ENCODE results near the gene KCNMA1. TPM values are rescaled to one million over a fixed set of nuclear protein-coding genes. Genes with fewer than 3 reads are reported as not detected.

KCNMA1 gene
- total and polyA plus RNA-seq, 9 of the 15 experiments (the other 6 are each of a cell fraction or from before 2014, with no cell fraction given) = 0.01 to 0.95 (median 0.15) TPM; not detected in 4

DNA sequence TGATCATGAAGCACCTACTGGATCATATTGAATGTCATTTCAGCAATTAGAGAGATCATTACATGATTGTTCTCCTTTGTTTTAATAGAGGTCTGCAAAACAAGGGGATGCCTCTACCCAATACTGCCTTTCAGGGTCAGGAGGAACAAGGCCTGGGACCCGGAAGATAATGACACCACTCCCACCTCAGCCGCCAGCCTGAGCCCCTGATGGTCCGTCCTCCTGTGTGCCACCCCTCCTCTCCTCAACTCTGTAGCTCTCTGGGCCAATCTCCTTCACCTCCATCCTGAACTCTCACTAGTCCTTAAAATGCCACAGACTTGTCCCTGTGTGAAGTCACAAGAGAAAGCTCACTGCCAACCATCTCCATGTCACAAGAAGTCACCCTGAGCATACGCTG is 38.0 kb downstream of the KCNMA1 start:
- ChIA-PET POLR2A (interaction anchor here (0.6 to 1.2 kb wide), 2 partner anchors 10 to 422 kb away, joined by 3 read pairs; no protein-coding TSS in a partner anchor), CTCF (ENCODE audit: low intra/inter-chr PET ratio) (no interaction called here)
- no peak overlapping the region for H3K4me2 ChIP-seq (ENCODE audit: insufficient read depth, low read length)
- peaks cover 18 to 55% of the 10 kb centered on the region in 2 experiments; a peak in 4 of 5 replicates for H3K27me3 ChIP-seq (ENCODE audit: control insufficient read depth in 2 of 2, insufficient read depth in 2 of 2, low read length in 2 of 2)
- H3K27ac ChIP-seq (ENCODE audit: extremely low read depth, low read depth, low read length) = no peak overlapping the region
- in situ Hi-C loops (cut with MboI) = no loop called here
- no peaks in the 10 kb centered on the region for H3K36me3 ChIP-seq (ENCODE audit: control insufficient read depth, insufficient read depth, low read length)
- DNase-seq (ENCODE audit: extremely low read depth in 1 of 4, low spot score in 3 of 4) (no peak), ATAC-seq (no peak), FAIRE-seq (no peak)
- no peaks in the 10 kb centered on the region for H3K9me3 ChIP-seq (replicated peaks; ENCODE audit: control insufficient read depth, insufficient read depth, low read depth, low read length)
- no peak overlapping the region for H3K4me3 ChIP-seq
- BruUV-seq (replicated peaks) = no TSS peak
- H2AFZ ChIP-seq (ENCODE audit: low read depth, low read length) = no peak overlapping the region
- H3K79me2 ChIP-seq (ENCODE audit: control insufficient read depth, insufficient read depth, low read length) = no peaks in the 10 kb centered on the region
- 0% methylated on average over 4 of the region's 4 CpGs for WGBS (ENCODE audit: insufficient coverage, low coverage, missing lambda C conversion rate)
- intact Hi-C loops (cut with micrococcal nuclease) = no loop called here
- H3K9me1 ChIP-seq (ENCODE audit: control insufficient read depth, insufficient read depth, low read length) = no peaks in the 10 kb centered on the region
- H3K4me1 ChIP-seq (replicated peaks in 1 of 2; ENCODE audit: control insufficient read depth in 2 of 2, insufficient read depth in 2 of 2, low read length in 2 of 2) = no peaks in the 10 kb centered on the region
- 0 out of 2 replicates have a peak, but pooled peaks cover 3% of the 10 kb centered on the region for H4K20me1 ChIP-seq (replicated peaks; ENCODE audit: control insufficient read depth, insufficient read depth, low read length)
- no peak overlapping the region for H3K9ac ChIP-seq (ENCODE audit: insufficient read depth in 1 of 2, low read depth in 2 of 2, low read length in 2 of 2)
- TF ChIP-seq ZNF354B (CRISPR knock-in tag; IDR thresholded peaks at IDR 0.05) = no peak
- no peak for TF ChIP-seq TOE1 (IDR thresholded peaks at IDR 0.05; ENCODE audit: borderline replicate concordance)
- no peak for TF ChIP-seq TOE1 (CRISPR knock-in tag; IDR thresholded peaks at IDR 0.05; ENCODE audit: borderline replicate concordance, low read depth)
- no peak for TF ChIP-seq ZNF584 (CRISPR knock-in tag; IDR thresholded peaks at IDR 0.05; ENCODE audit: low read depth)
- TF ChIP-seq, protein P1, sequence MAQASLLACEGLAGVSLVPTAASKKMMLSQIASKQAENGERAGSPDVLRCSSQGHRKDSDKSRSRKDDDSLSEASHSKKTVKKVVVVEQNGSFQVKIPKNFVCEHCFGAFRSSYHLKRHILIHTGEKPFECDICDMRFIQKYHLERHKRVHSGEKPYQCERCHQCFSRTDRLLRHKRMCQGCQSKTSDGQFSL (CRISPR knock-in tag; IDR thresholded peaks at IDR 0.05) = no peak
- TF ChIP-seq, protein P1 (tag; IDR thresholded peaks at IDR 0.05) = no peak
- TF ChIP-seq ZNF197 (CRISPR knock-in tag; IDR thresholded peaks at IDR 0.05; ENCODE audit: low read depth) = no peak
- no peak for TF ChIP-seq POLR2AphosphoS5 (IDR thresholded peaks at IDR 0.05; ENCODE audit: control insufficient read depth, insufficient read depth, low read depth, low read length)
- no peak for TF ChIP-seq ETV1 (tag; conservative IDR thresholded peaks at IDR 0.05; ENCODE audit: low read depth)
- no peak for TF ChIP-seq ZC3H4 (CRISPR knock-in tag; IDR thresholded peaks at IDR 0.05; ENCODE audit: borderline replicate concordance)
- no peak for TF ChIP-seq JUN (IDR thresholded peaks at IDR 0.05; ENCODE audit: borderline replicate concordance, low read depth, low read length)
- TF ChIP-seq JUN (CRISPR knock-in tag; IDR thresholded peaks at IDR 0.05; ENCODE audit: borderline replicate concordance) = no peak
- TF ChIP-seq NR2F6 (CRISPR knock-in tag; IDR thresholded peaks at IDR 0.05) = no peak
- TF ChIP-seq, protein P2, sequence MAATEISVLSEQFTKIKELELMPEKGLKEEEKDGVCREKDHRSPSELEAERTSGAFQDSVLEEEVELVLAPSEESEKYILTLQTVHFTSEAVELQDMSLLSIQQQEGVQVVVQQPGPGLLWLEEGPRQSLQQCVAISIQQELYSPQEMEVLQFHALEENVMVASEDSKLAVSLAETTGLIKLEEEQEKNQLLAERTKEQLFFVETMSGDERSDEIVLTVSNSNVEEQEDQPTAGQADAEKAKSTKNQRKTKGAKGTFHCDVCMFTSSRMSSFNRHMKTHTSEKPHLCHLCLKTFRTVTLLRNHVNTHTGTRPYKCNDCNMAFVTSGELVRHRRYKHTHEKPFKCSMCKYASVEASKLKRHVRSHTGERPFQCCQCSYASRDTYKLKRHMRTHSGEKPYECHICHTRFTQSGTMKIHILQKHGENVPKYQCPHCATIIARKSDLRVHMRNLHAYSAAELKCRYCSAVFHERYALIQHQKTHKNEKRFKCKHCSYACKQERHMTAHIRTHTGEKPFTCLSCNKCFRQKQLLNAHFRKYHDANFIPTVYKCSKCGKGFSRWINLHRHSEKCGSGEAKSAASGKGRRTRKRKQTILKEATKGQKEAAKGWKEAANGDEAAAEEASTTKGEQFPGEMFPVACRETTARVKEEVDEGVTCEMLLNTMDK (IDR thresholded peaks at IDR 0.05; ENCODE audit: borderline replicate concordance, insufficient read depth, low read depth, low read length, poor library complexity, severe bottlenecking) = no peak
- TF ChIP-seq ZNF408 (CRISPR knock-in tag; IDR thresholded peaks at IDR 0.05; ENCODE audit: low read depth) = no peak
- TF ChIP-seq SMC3 (conservative IDR thresholded peaks at IDR 0.05; ENCODE audit: insufficient read depth, low read depth, low read length) = no peak
- TF ChIP-seq, protein P3, sequence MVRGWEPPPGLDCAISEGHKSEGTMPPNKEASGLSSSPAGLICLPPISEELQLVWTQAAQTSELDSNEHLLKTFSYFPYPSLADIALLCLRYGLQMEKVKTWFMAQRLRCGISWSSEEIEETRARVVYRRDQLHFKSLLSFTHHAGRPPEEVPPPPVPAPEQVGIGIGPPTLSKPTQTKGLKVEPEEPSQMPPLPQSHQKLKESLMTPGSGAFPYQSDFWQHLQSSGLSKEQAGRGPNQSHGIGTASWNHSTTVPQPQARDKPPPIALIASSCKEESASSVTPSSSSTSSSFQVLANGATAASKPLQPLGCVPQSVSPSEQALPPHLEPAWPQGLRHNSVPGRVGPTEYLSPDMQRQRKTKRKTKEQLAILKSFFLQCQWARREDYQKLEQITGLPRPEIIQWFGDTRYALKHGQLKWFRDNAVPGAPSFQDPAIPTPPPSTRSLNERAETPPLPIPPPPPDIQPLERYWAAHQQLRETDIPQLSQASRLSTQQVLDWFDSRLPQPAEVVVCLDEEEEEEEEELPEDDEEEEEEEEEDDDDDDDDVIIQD (CRISPR knock-in tag; IDR thresholded peaks at IDR 0.05) = no peak
- TF ChIP-seq FOSL1 (tag; conservative IDR thresholded peaks at IDR 0.05) = no peak
- no peak for TF ChIP-seq RAD21 (CRISPR knock-in tag; conservative IDR thresholded peaks at IDR 0.05 in 1 of 2, IDR thresholded peaks at IDR 0.05 in 1 of 2)
